Liver (tissue), 9 donors: ENCODE data around the gene CCDC88C. TPM values are rescaled to one million over a fixed set of nuclear protein-coding genes. Genes with fewer than 3 reads are reported as not detected.
"Not testable (repeated sequence)": the region's sequence is repeated elsewhere in the genome, so short reads cannot be mapped to it uniquely, and the experiment has no call there.

Experiments
- DNase-seq: peaks from one replicate; pipeline ENCODE4 v3.0.0-alpha.2; 2017; ENCODE audit warnings: low spot score
- H3K27ac ChIP-seq, 2 donors: one replicate each; pipeline ENCODE4 v1.7.0; 2013; ENCODE audit warnings: inconsistent platforms in 2 of 2, low read length in 2 of 2, control low read depth in 1 of 2, low read depth in 1 of 2, mild to moderate bottlenecking in 1 of 2
- H3K27me3 ChIP-seq, 4 donors: one replicate each; pipeline versions ENCODE4 v1.6.1 to v1.7.0; 2013; ENCODE audit warnings: low read length in 3 of 4, inconsistent platforms in 1 of 4, mild to moderate bottlenecking in 1 of 4, moderate library complexity in 1 of 4; ENCODE audit not compliant: control insufficient read depth in 4 of 4, insufficient read depth in 4 of 4
- H3K36me3 ChIP-seq, 4 donors: one replicate each; pipeline versions ENCODE4 v1.6.1 to v1.7.0; 2013; ENCODE audit warnings: low read length in 3 of 4, mild to moderate bottlenecking in 3 of 4, low read depth in 1 of 4, moderate library complexity in 1 of 4; ENCODE audit not compliant: control insufficient read depth in 4 of 4, insufficient read depth in 3 of 4
- H3K4me1 ChIP-seq, 4 donors: one replicate each; pipeline versions ENCODE4 v1.6.1 to v1.7.0; 2013; ENCODE audit warnings: low read length in 3 of 4, mild to moderate bottlenecking in 3 of 4, moderate library complexity in 1 of 4; ENCODE audit not compliant: control insufficient read depth in 4 of 4, insufficient read depth in 4 of 4
- H3K4me3 ChIP-seq, 3 donors: one replicate each; pipeline versions ENCODE4 v1.6.1 to v1.7.0; 2013; ENCODE audit warnings: low read length in 3 of 3, control low read depth in 1 of 3, low read depth in 1 of 3, mild to moderate bottlenecking in 1 of 3
- H3K9ac ChIP-seq, 2 donors: one replicate each; pipeline ENCODE4 v1.7.0; 2013; ENCODE audit warnings: low read length in 2 of 2, mild to moderate bottlenecking in 2 of 2, moderate library complexity in 2 of 2, control low read depth in 1 of 2, low read depth in 1 of 2
- H3K9me3 ChIP-seq, 4 donors: one replicate each; pipeline versions ENCODE4 v1.6.1 to v1.7.0; 2013; ENCODE audit warnings: low read length in 3 of 4; ENCODE audit not compliant: control insufficient read depth in 4 of 4
- CTCF ChIP-seq: fragments of 150-350 bp; IDR thresholded peaks from 2 replicates; pipeline ENCODE4 v1.5.1; 2017; ENCODE audit warnings: improper control_type of control experiment, low read depth, low read length; ENCODE audit not compliant: missing input control
- EGR1 ChIP-seq, 2 donors: IDR thresholded peaks; 2 replicates each; pipeline ENCODE4 v1.6.1; 2016 to 2018; ENCODE audit warnings: antibody characterized with exemption in 2 of 2, low read depth in 2 of 2
- FOXA1 ChIP-seq: IDR thresholded peaks from 2 replicates; pipeline ENCODE4 v1.6.1; 2016; ENCODE audit warnings: antibody characterized with exemption
- FOXA2 ChIP-seq: IDR thresholded peaks from 2 replicates; pipeline ENCODE4 v1.6.1; 2016; ENCODE audit warnings: antibody characterized with exemption
- GABPA ChIP-seq, 2 donors: IDR thresholded peaks in 1 of 2; conservative IDR thresholded peaks in 1 of 2; 2 replicates each; pipeline ENCODE4 v1.6.1; 2016; ENCODE audit warnings: antibody characterized with exemption in 2 of 2, mild to moderate bottlenecking in 1 of 2, moderate library complexity in 1 of 2
- HNF4G ChIP-seq: IDR thresholded peaks from 2 replicates; pipeline ENCODE4 v1.6.1; 2016; ENCODE audit warnings: antibody characterized with exemption
- JUND ChIP-seq, 2 donors: IDR thresholded peaks; 2 replicates each; pipeline ENCODE4 v1.6.1; 2016; ENCODE audit warnings: antibody characterized with exemption in 2 of 2
- NR2F2 ChIP-seq: IDR thresholded peaks from 2 replicates; pipeline ENCODE4 v1.6.1; 2016; ENCODE audit warnings: antibody characterized with exemption
- SP1 ChIP-seq: IDR thresholded peaks from 2 replicates; pipeline ENCODE4 v1.6.1; 2018; ENCODE audit warnings: antibody characterized with exemption, mild to moderate bottlenecking
- TAF1 ChIP-seq: conservative IDR thresholded peaks from 2 replicates; pipeline ENCODE4 v1.6.1; 2016; ENCODE audit warnings: antibody characterized with exemption, mild to moderate bottlenecking
- YY1 ChIP-seq: IDR thresholded peaks from 2 replicates; pipeline ENCODE4 v1.6.1; 2016; ENCODE audit warnings: antibody characterized with exemption, mild to moderate bottlenecking
- WGBS: extraction: QIAGEN DNeasy Blood & Tissue Kit; methylation state at CpG from one replicate; pipeline ENCODE4 v1.1.7; 2013; 5-methylcytosine and 5-hydroxymethylcytosine counted together
- polyA plus RNA-seq, 2 donors: library from polyadenylated mRNA; stranded (reverse) in 1 of 2; unstranded in 1 of 2; fragments of 200-250 nt in 1 of 2; fragments of >200 nt in 1 of 2; fragmentation: Nextera tagmentation in 1 of 2; extraction: Ambion mirVana in 1 of 2; gene quantifications; one replicate each; pipeline versions ENCODE4 v1.2.1 to v1.2.3, GENCODE V29; 2013 to 2015
- total RNA-seq, 2 donors: library from RNA; depleted of rRNA; stranded (reverse); fragments of >200 nt; gene quantifications; one replicate each; pipeline ENCODE4 v1.2.3, GENCODE V29; 2014
- TF ChIP-seq, protein P1 (sequence below): IDR thresholded peaks from 2 replicates; pipeline ENCODE4 v1.6.1; 2016; ENCODE audit warnings: antibody characterized with exemption
- TF ChIP-seq, protein P2 (sequence below): IDR thresholded peaks from 2 replicates; pipeline ENCODE4 v1.6.1; 2016; ENCODE audit warnings: antibody characterized with exemption
- TF ChIP-seq, protein P3 (sequence below): IDR thresholded peaks from 2 replicates; pipeline ENCODE4 v1.6.1; 2016; ENCODE audit warnings: antibody characterized with exemption
- donor health status: healthy.
- donor health status: healthy.
- donor health status: healthy.
- donor health status: healthy.
- donor health status: healthy.

The CCDC88C gene
- total and polyA plus RNA-seq, 4 donors = 1.3 to 10.8 (median 4.0) TPM

- Histone ChIP-seq H3K36me3 (no peaks in the 10 kb centered on the region), H3K9me3 (no peaks in the 10 kb centered on the region), H3K27me3 (no peaks in the 10 kb centered on the region), H3K4me1 (peaks cover 0 to 1% (median 0%) of the 10 kb centered on the region in 4 donors), H3K4me3 (no peak overlapping the region), H3K27ac (no peak overlapping the region), H3K9ac (no peak overlapping the region)
- TF ChIP-seq GABPA (IDR thresholded peaks at IDR 0.05 in 1 of 2, conservative IDR thresholded peaks at IDR 0.05 in 1 of 2) (no peak), JUND (IDR thresholded peaks at IDR 0.05) (no peak), CTCF (no peak), YY1 (no peak), FOXA2 (no peak), FOXA1 (no peak), TAF1 (no peak), HNF4G (no peak), NR2F2 (no peak), EGR1 (IDR thresholded peaks at IDR 0.05; ENCODE audit: low read depth in 2 of 2) (no peak), SP1 (no peak)
- TF ChIP-seq, protein P1, sequence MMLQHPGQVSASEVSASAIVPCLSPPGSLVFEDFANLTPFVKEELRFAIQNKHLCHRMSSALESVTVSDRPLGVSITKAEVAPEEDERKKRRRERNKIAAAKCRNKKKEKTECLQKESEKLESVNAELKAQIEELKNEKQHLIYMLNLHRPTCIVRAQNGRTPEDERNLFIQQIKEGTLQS = no peak
- TF ChIP-seq, protein P2, sequence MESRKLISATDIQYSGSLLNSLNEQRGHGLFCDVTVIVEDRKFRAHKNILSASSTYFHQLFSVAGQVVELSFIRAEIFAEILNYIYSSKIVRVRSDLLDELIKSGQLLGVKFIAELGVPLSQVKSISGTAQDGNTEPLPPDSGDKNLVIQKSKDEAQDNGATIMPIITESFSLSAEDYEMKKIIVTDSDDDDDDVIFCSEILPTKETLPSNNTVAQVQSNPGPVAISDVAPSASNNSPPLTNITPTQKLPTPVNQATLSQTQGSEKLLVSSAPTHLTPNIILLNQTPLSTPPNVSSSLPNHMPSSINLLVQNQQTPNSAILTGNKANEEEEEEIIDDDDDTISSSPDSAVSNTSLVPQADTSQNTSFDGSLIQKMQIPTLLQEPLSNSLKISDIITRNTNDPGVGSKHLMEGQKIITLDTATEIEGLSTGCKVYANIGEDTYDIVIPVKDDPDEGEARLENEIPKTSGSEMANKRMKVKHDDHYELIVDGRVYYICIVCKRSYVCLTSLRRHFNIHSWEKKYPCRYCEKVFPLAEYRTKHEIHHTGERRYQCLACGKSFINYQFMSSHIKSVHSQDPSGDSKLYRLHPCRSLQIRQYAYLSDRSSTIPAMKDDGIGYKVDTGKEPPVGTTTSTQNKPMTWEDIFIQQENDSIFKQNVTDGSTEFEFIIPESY = no peak
- DNase-seq = no peak
Measured at GRCh38 chr14:91438845-91439244, 21.2 kb upstream of the CCDC88C start.

DNA sequence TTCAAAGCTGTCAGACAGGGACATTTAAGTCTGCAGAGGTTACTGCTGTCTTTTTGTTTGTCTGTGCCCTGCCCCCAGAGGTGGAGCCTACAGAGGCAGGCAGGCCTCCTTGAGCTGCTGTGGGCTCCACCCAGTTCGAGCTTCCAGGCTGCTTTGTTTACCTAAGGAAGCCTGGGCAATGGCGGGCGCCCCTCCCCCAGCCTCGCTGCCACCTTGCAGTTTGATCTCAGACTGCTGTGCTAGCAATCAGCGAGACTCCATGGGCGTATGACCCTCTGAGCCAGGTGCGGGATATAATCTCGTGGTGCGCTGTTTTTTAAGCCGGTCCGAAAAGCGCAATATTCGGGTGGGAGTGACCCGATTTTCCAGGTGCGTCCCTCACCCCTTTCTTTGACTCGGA, 18.6 kb upstream of the CCDC88C start:
- H3K36me3 ChIP-seq, H3K9ac ChIP-seq, H3K9me3 ChIP-seq, H3K27me3 ChIP-seq, H3K4me3 ChIP-seq, H3K27ac ChIP-seq, DNase-seq, H3K4me1 ChIP-seq: not testable (repeated sequence)
- WGBS = 78% methylated on average over 16 of the region's 16 CpGs

DNA sequence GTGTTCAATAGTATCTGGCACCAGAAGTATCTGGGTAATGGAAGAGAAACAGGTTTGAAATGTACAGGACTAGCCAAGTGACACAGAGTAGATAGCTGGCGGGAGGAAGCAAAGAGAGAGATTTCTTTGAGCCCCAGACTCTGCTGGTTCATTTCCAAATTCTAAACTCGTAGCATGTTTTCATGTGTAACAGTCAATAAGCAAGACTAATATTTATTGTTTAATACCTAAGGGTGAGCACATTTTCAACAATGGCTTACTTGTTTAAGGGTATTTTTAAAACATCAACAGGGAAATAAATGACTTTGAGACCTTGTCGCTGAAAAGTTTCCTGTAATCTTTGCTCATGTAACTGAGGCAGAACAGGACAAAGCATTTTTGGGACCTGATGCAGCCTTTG, 11.8 kb upstream of the CCDC88C start:
- DNase-seq = no peak
- no peaks in the 10 kb centered on the region for H3K27me3 ChIP-seq
- H3K9ac ChIP-seq = no peak overlapping the region
- H3K4me1 ChIP-seq = no peaks in the 10 kb centered on the region
- no peaks in the 10 kb centered on the region for H3K36me3 ChIP-seq
- TF ChIP-seq CTCF = no peak
- no peak for TF ChIP-seq HNF4G
- TF ChIP-seq SP1 = no peak
- TF ChIP-seq, protein P3, sequence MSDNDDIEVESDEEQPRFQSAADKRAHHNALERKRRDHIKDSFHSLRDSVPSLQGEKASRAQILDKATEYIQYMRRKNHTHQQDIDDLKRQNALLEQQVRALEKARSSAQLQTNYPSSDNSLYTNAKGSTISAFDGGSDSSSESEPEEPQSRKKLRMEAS = no peak
- H3K9me3 ChIP-seq = no peaks in the 10 kb centered on the region
- no peak overlapping the region for H3K27ac ChIP-seq
- no peak overlapping the region for H3K4me3 ChIP-seq
- WGBS = 88% methylated on average over 3 of the region's 3 CpGs

- H3K9ac ChIP-seq, H3K4me3 ChIP-seq, H3K9me3 ChIP-seq, H3K4me1 ChIP-seq, H3K36me3 ChIP-seq, H3K27ac ChIP-seq, H3K27me3 ChIP-seq, DNase-seq: not testable (repeated sequence)
- 94% methylated on average over 1 of the region's 1 CpG for WGBS
Measured at GRCh38 chr14:91428931-91429330, 11.3 kb upstream of the CCDC88C start.

- 81% methylated on average over 9 of the region's 9 CpGs for WGBS
- not testable (repeated sequence) for H3K36me3 ChIP-seq
Measured at GRCh38 chr14:91425531-91425944, 7.9 kb upstream of the CCDC88C start.

More at GRCh38 chr14:91425531-91425944, 7.9 kb upstream of the CCDC88C start:
- not testable (repeated sequence) for H3K9me3 ChIP-seq, H3K4me1 ChIP-seq, H3K27me3 ChIP-seq, H3K4me3 ChIP-seq, DNase-seq, H3K27ac ChIP-seq, H3K9ac ChIP-seq
